Smooth muscle cell (in vitro differentiated cells): ENCODE data around the gene CDKN2D. TPM values are rescaled to one million over a fixed set of nuclear protein-coding genes. Genes with fewer than 3 reads are reported as not detected.
A peak's percentile ranks its signal among the peaks of the same experiment; 100 is the strongest.

ENCODE experiments used
- DNase-seq: peaks from one replicate; lab custom pipeline; 2025; ENCODE audit not compliant: unreplicated experiment; lab: John Stamatoyannopoulos, UW
- H2AFZ ChIP-seq: fragments of 200-600 bp; sonication (generic); 2 replicates; pipeline ENCODE4 v1.6.0; 2016; ENCODE audit warnings: antibody characterized with exemption, low read depth, mild to moderate bottlenecking
- H3F3A ChIP-seq: fragments of 200-600 bp; sonication (generic); 2 replicates; pipeline ENCODE4 v1.6.0; 2017; ENCODE audit warnings: antibody characterized with exemption, low read depth
- H3K27ac ChIP-seq: fragments of 200-600 bp; sonication (generic); 2 replicates; pipeline ENCODE4 v1.5.1; 2016; ENCODE audit warnings: low read depth, mild to moderate bottlenecking
- H3K27me3 ChIP-seq: fragments of 200-600 bp; sonication (generic); 2 replicates; pipeline ENCODE4 v1.6.1; 2016; ENCODE audit warnings: low read depth, mild to moderate bottlenecking
- H3K36me3 ChIP-seq: fragments of 200-600 bp; sonication (generic); 2 replicates; pipeline ENCODE4 v1.5.1; 2016; ENCODE audit warnings: low read depth
- H3K4me1 ChIP-seq: fragments of 200-600 bp; sonication (generic); 2 replicates; pipeline ENCODE4 v1.5.1; 2016; ENCODE audit warnings: low read depth
- H3K4me2 ChIP-seq: fragments of 200-600 bp; sonication (generic); 2 replicates; pipeline ENCODE4 v1.6.0; 2016; ENCODE audit warnings: mild to moderate bottlenecking
- H3K4me3 ChIP-seq: fragments of 200-600 bp; sonication (generic); 2 replicates; pipeline ENCODE4 v1.5.1; 2016; ENCODE audit warnings: mild to moderate bottlenecking
- H3K79me2 ChIP-seq: fragments of 200-600 bp; sonication (generic); 2 replicates; pipeline ENCODE4 v1.6.0; 2016; ENCODE audit warnings: low read depth, mild to moderate bottlenecking
- H3K9ac ChIP-seq: fragments of 200-600 bp; sonication (generic); 2 replicates; pipeline ENCODE4 v1.6.0; 2016; ENCODE audit warnings: low read depth
- H3K9me3 ChIP-seq: fragments of 200-600 bp; sonication (generic); replicated peaks from 2 replicates; pipeline ENCODE4 v1.5.1; 2016; ENCODE audit warnings: low read depth
- H4K20me1 ChIP-seq: fragments of 200-600 bp; sonication (generic); 2 replicates; pipeline ENCODE4 v1.6.0; 2016; ENCODE audit warnings: low read depth
- WGBS: methylation state at CpG from one replicate; pipeline ENCODE4 v1.1.7; 2016; ENCODE audit warnings: low lambda C conversion rate; 5-methylcytosine and 5-hydroxymethylcytosine counted together
- microRNA counts: library from miRNA; unstranded; fragments of <30 nt; microRNA quantifications from one replicate; lab custom pipeline; 2016
- microRNA-seq: library from miRNA; unstranded; fragments of <30 nt; microRNA quantifications from one replicate; pipeline ENCODE4, GENCODE V29; 2016; ENCODE audit warnings: borderline number of aligned reads
- polyA plus RNA-seq: library from polyadenylated mRNA; unstranded; fragments of >200 nt; fragmentation: Nextera tagmentation; extraction: Ambion mirVana; gene quantifications from 2 replicates; pipeline ENCODE4 v1.2.1, GENCODE V29; 2016
- small RNA-seq: library from RNA; depleted of rRNA; stranded (forward); fragments of <200 nt; gene quantifications from one replicate; pipeline ENCODE3, GENCODE V24; 2014
- total RNA-seq: library from RNA; depleted of rRNA; stranded (reverse); fragments of >200 nt; gene quantifications from 2 replicates; pipeline ENCODE4 v1.2.3, GENCODE V29; 2014
- TF ChIP-seq, protein P1 (sequence below): fragments of 200-600 bp; sonication (generic); IDR thresholded peaks from 2 replicates; pipeline ENCODE4 v1.5.1; 2017; ENCODE audit warnings: borderline replicate concordance, mild to moderate bottlenecking, antibody characterized with exemption; ENCODE audit not compliant: insufficient read depth, poor library complexity, severe bottlenecking

The CDKN2D gene
- total and polyA plus RNA-seq, 2 experiments from 2014 or later: 5.4 to 25.3 TPM

DNA sequence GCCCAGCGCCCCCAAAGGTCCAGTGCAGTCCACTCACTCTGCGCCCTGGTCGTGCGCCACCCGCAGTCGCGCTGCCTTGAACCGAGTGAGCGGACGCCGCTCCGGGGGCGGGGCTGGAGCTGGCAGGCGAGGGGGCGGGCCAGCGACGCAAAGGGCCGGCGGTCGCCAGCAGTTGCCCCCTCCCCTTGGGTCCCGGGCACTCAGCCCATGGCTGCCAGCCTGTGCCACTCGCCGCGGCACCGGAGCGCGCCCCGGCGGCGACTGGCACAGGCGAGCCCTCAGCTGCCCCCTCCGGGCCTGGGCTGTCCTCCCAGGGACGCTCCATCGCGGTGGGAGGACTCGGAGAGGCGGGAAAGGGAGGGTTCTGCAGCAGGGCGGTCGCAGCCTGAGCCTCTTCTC is 51.4 kb downstream of the CDKN2D start, which contains the start of gene S1PR5:
Gene S1PR5, minus strand, starts transcription at position 87 of the 399 bp plus-strand sequence. CDS start 2,436 bp downstream, outside the sequence.
- Histone ChIP-seq H3K36me3 (no peaks in the 10 kb centered on the region), H3K9me3 (no peaks in the 10 kb centered on the region), H3K27me3 (peaks cover 19% of the 10 kb centered on the region), H3F3A (no peaks in the 10 kb centered on the region), H4K20me1 (no peaks in the 10 kb centered on the region), H2AFZ (peak within 1 kb of the TSS; percentile 73), H3K4me2 (peak within 1 kb of the TSS; percentile 93), H3K4me3 (peak within 1 kb of the TSS; percentile 54), H3K4me1 (peaks cover 12% of the 10 kb centered on the region), H3K79me2 (peaks cover 16% of the 10 kb centered on the region), H3K9ac (no peak within 1 kb of the TSS), H3K27ac (no peak within 1 kb of the TSS)
- TF ChIP-seq, protein P1, sequence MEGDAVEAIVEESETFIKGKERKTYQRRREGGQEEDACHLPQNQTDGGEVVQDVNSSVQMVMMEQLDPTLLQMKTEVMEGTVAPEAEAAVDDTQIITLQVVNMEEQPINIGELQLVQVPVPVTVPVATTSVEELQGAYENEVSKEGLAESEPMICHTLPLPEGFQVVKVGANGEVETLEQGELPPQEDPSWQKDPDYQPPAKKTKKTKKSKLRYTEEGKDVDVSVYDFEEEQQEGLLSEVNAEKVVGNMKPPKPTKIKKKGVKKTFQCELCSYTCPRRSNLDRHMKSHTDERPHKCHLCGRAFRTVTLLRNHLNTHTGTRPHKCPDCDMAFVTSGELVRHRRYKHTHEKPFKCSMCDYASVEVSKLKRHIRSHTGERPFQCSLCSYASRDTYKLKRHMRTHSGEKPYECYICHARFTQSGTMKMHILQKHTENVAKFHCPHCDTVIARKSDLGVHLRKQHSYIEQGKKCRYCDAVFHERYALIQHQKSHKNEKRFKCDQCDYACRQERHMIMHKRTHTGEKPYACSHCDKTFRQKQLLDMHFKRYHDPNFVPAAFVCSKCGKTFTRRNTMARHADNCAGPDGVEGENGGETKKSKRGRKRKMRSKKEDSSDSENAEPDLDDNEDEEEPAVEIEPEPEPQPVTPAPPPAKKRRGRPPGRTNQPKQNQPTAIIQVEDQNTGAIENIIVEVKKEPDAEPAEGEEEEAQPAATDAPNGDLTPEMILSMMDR: no peak
- WGBS: 2% methylated on average over 28 of the region's 39 CpGs
- DNase-seq: peak; percentile 50

DNA sequence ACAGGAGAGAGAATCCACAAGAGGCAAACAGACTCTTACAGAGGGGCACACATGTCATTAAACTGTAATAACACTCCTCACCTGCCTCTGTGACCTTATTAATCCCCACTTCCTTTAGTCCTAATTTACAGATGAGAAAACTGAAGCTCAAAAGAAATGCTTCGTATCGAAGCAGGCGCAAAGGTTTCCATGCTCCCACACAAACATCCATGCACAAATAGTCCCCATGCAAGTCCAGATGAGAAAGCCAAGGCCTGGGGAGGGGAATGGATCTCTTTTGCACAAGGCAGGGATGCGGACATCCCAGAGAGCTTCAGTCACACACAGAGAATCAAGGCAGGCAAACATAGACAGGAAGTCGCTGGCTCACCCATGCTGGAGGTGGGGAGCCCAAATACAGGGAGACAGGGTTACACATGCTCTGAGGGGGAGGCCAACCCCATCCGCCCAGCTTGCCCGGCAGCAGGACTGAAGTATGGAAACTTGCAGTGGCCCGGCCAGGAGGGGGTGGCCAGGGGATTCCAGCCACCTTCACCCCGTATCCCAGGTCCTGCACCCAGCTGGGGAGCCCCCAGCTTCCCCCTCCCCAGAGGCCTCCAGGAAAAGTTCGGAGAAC is 52.0 kb downstream of the CDKN2D start:
- 39% methylated on average over 10 of the region's 10 CpGs for WGBS

More for the DNA sequence above, 52.0 kb downstream of the CDKN2D start:
- Histone ChIP-seq H3F3A (no peaks in the 10 kb centered on the region), H3K36me3 (no peaks in the 10 kb centered on the region), H4K20me1 (no peaks in the 10 kb centered on the region), H3K4me3 (peak overlapping the region; percentile 54), H3K27ac (no peak overlapping the region), H3K79me2 (peaks cover 16% of the 10 kb centered on the region), H3K9ac (no peak overlapping the region), H2AFZ (peak overlapping the region; percentile 60), H3K4me1 (peaks cover 12% of the 10 kb centered on the region), H3K27me3 (peaks cover 19% of the 10 kb centered on the region), H3K4me2 (peak overlapping the region; percentile 93), H3K9me3 (no peaks in the 10 kb centered on the region)
- TF ChIP-seq, protein P1: no peak
- no peak for DNase-seq

MicroRNAs encoded within 50 kb of the gene (microRNA counts, 767-probe panel; counts per million panel counts)
- microRNA hsa-miR-1238 (lab: Ali Mortazavi, UCI): 183 counts per million

Small RNA genes within 50 kb of the gene (microRNA-seq; reads per million reads assigned to microRNA genes)
- not detected for gene MIR1238

Small RNA genes within 50 kb of the gene (small RNA-seq; reads per million reads assigned to genes)
- gene MIR1238 (not detected), gene RNU7-140P (not detected)

Other genes with a start within 250 kb of the CDKN2D start
- gene RAVER1, start 235.4 kb downstream of the CDKN2D start, total RNA-seq: 8.3 and 18.3 TPM in 2 replicates
- 35.5 and 43.0 TPM in 2 replicates for gene RAVER1, start 235.4 kb downstream of the CDKN2D start, polyA plus RNA-seq
- gene ICAM3, start 229.4 kb downstream of the CDKN2D start, total RNA-seq: 4.5 and 6.5 TPM in 2 replicates
- gene ICAM3, start 229.4 kb downstream of the CDKN2D start, polyA plus RNA-seq: 29.3 and 31.3 TPM in 2 replicates
- gene TYK2, start 188.4 kb downstream of the CDKN2D start, total RNA-seq: 52.5 and 53.1 TPM in 2 replicates
- gene TYK2, start 188.4 kb downstream of the CDKN2D start, polyA plus RNA-seq: 90.8 and 98.4 TPM in 2 replicates
- 98.4 and 103 TPM in 2 replicates for gene CDC37, start 165.4 kb downstream of the CDKN2D start, total RNA-seq
- 186 and 198 TPM in 2 replicates for gene CDC37, start 165.4 kb downstream of the CDKN2D start, polyA plus RNA-seq
- 2.7 and 3.3 TPM in 2 replicates for gene PDE4A, start 148.4 kb downstream of the CDKN2D start, total RNA-seq
- 12.3 and 16.4 TPM in 2 replicates for gene PDE4A, start 148.4 kb downstream of the CDKN2D start, polyA plus RNA-seq
- gene KEAP1, start 65.6 kb downstream of the CDKN2D start, total RNA-seq: 24.9 and 39.3 TPM in 2 replicates
- 53.1 and 60.4 TPM in 2 replicates for gene KEAP1, start 65.6 kb downstream of the CDKN2D start, polyA plus RNA-seq
- gene S1PR5, start 51.5 kb downstream of the CDKN2D start, total RNA-seq: 5.3 and 6.3 TPM in 2 replicates
- 6.8 and 9.0 TPM in 2 replicates for gene S1PR5, start 51.5 kb downstream of the CDKN2D start, polyA plus RNA-seq
- 12.9 and 13.8 TPM in 2 replicates for gene ATG4D, start 25.1 kb downstream of the CDKN2D start, total RNA-seq
- 19.0 and 29.7 TPM in 2 replicates for gene ATG4D, start 25.1 kb downstream of the CDKN2D start, polyA plus RNA-seq
- gene KRI1, start 3.0 kb downstream of the CDKN2D start, total RNA-seq: 4.9 and 7.1 TPM in 2 replicates
- 10.1 and 18.0 TPM in 2 replicates for gene KRI1, start 3.0 kb downstream of the CDKN2D start, polyA plus RNA-seq
- gene AP1M2, start 18.3 kb upstream of the CDKN2D start, total RNA-seq: 19.8 and 37.1 TPM in 2 replicates
- 8.8 and 30.2 TPM in 2 replicates for gene AP1M2, start 18.3 kb upstream of the CDKN2D start, polyA plus RNA-seq
- 59.7 and 79.5 TPM in 2 replicates for gene SLC44A2, start 56.6 kb upstream of the CDKN2D start, total RNA-seq
- gene SLC44A2, start 56.6 kb upstream of the CDKN2D start, polyA plus RNA-seq: 123 and 156 TPM in 2 replicates
- 78.0 and 125 TPM in 2 replicates for gene ILF3, start 85.4 kb upstream of the CDKN2D start, total RNA-seq
- 108 and 118 TPM in 2 replicates for gene ILF3, start 85.4 kb upstream of the CDKN2D start, polyA plus RNA-seq
- gene QTRT1, start 132.5 kb upstream of the CDKN2D start, total RNA-seq: 13.3 and 16.0 TPM in 2 replicates
- 42.3 and 49.4 TPM in 2 replicates for gene QTRT1, start 132.5 kb upstream of the CDKN2D start, polyA plus RNA-seq
- 46.4 and 65.1 TPM in 2 replicates for gene DNM2, start 149.1 kb upstream of the CDKN2D start, total RNA-seq
- 93.2 and 111 TPM in 2 replicates for gene DNM2, start 149.1 kb upstream of the CDKN2D start, polyA plus RNA-seq